HG03095 (cell line): ENCODE measurements around the gene TNS3.

Experiments
- ATAC-seq: cut with Tn5 transposase; IDR thresholded peaks from one replicate; pipeline ENCODE4 v1.9.1; 2021; ENCODE audit warnings: moderate library complexity; ENCODE audit not compliant: unreplicated experiment

The TNS3 gene

GRCh38 chr7:47297120-47297519 lies 284.8 kb downstream of the TNS3 start:
- no peak for ATAC-seq

- no peak for ATAC-seq
Observed at GRCh38 chr7:47295606-47296005, 286.3 kb downstream of the TNS3 start.

GRCh38 chr7:47294556-47295222 lies 287.2 kb downstream of the TNS3 start:
- no peak for ATAC-seq

- no peak for ATAC-seq
Observed at GRCh38 chr7:47293884-47294555, 287.9 kb downstream of the TNS3 start.

GRCh38 chr7:47292832-47293309 lies 289.0 kb downstream of the TNS3 start:
- no peak for ATAC-seq

- peak; percentile 93 for ATAC-seq
Observed at GRCh38 chr7:47291461-47292081, 290.3 kb downstream of the TNS3 start.

GRCh38 chr7:47290867-47291266 lies 291.0 kb downstream of the TNS3 start:
- no peak for ATAC-seq

GRCh38 chr7:47290466-47290865 lies 291.4 kb downstream of the TNS3 start:
- ATAC-seq = no peak

- ATAC-seq = no peak
Observed at GRCh38 chr7:47288060-47288459, 293.9 kb downstream of the TNS3 start.

GRCh38 chr7:47285860-47286491 lies 295.9 kb downstream of the TNS3 start:
- ATAC-seq = no peak

- ATAC-seq = no peak
Observed at GRCh38 chr7:47284691-47285635, 296.9 kb downstream of the TNS3 start.

- no peak for ATAC-seq
Observed at GRCh38 chr7:47283497-47284131, 298.3 kb downstream of the TNS3 start.

- no peak for ATAC-seq
Observed at GRCh38 chr7:47282790-47283496, 299.0 kb downstream of the TNS3 start.

GRCh38 chr7:47281966-47282643 lies 299.8 kb downstream of the TNS3 start:
- no peak for ATAC-seq

GRCh38 chr7:47281161-47281560 lies 300.8 kb downstream of the TNS3 start:
- ATAC-seq = no peak

- ATAC-seq = no peak
Observed at GRCh38 chr7:47280114-47280513, 301.8 kb downstream of the TNS3 start.

- no peak for ATAC-seq
Observed at GRCh38 chr7:47278043-47278442, 303.9 kb downstream of the TNS3 start.

GRCh38 chr7:47277321-47277781 lies 304.6 kb downstream of the TNS3 start:
- no peak for ATAC-seq
